ENCODE data around the gene LSM14A. TPM values are rescaled to one million over a fixed set of nuclear protein-coding genes. Genes with fewer than 3 reads are reported as not detected.
"Not testable (repeated sequence)": the region's sequence is repeated elsewhere in the genome, so short reads cannot be mapped to it uniquely, and the experiment has no call there.

Gene LSM14A
- total RNA-seq, 2 experiments from 2014 or later, result 182 to 189 TPM

DNA sequence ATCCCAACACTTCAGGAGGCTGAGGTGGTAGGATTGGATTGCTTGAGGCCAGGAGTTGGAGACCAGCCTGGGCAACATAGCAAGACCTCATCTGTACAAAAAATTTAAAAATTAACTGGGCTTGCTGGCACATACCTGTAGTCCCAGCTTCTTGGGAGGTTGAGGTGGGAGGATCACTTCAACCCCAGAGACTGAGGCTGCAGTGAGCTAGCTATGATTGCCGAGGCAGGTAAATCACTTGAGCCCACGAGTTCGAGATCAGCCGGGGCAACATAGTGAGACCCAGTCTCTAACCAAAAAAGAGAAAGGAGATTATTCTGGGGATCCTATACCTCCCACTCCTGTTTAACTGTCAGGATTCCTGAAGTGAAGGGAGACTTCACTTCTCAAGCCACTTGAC is 65.6 kb downstream of the LSM14A start:
- H2AFZ ChIP-seq (ENCODE audit: low read length), result no peak overlapping the region
- H3K4me3 ChIP-seq (ENCODE audit: low read depth, low read length, poor library complexity, severe bottlenecking), result no peak overlapping the region
- ChIA-PET CTCF (ENCODE audit: unreplicated experiment) (no interaction called here), POLR2A (no interaction called here)
- no peaks in the 10 kb centered on the region for H3K9me2 ChIP-seq (ENCODE audit: insufficient read depth, low read length)
- H3K27ac ChIP-seq (ENCODE audit: low read depth, low read length, poor library complexity, severe bottlenecking), result no peak overlapping the region
- H3K9me3 ChIP-seq (ENCODE audit: low read length), result no peaks in the 10 kb centered on the region
- intact Hi-C loops (cut with micrococcal nuclease; ENCODE audit: unreplicated experiment), result no loop called here
- BruUV-seq (replicated peaks), result no TSS peak
- H3K4me1 ChIP-seq (ENCODE audit: insufficient read depth, low read length, poor library complexity, severe bottlenecking), result peaks cover 6% of the 10 kb centered on the region
- no peaks in the 10 kb centered on the region for H4K20me1 ChIP-seq (ENCODE audit: insufficient read depth, low read length)
- H3K4me2 ChIP-seq (ENCODE audit: low read length), result no peak overlapping the region
- TF ChIP-seq EZH2phosphoT487 (IDR thresholded peaks at IDR 0.05; ENCODE audit: borderline replicate concordance, low read depth, low read length) (no peak), CTCF (conservative IDR thresholded peaks at IDR 0.05; ENCODE audit: low read length) (no peak)
- H3K36me3 ChIP-seq (ENCODE audit: insufficient read depth, low read length), result peaks cover 11% of the 10 kb centered on the region; the same call in 1 of the 2 replicates
- no peaks in the 10 kb centered on the region for H3K79me2 ChIP-seq (ENCODE audit: insufficient read depth, low read depth, low read length)
- no peak for DNase-seq (ENCODE audit: low spot score)

- ChIA-PET POLR2A (interaction anchor here (0.7 to 1.1 kb wide), 2 partner anchors 23 to 32 kb away, joined by 4 to 5 read pairs; no protein-coding TSS in a partner anchor), CTCF (ENCODE audit: unreplicated experiment) (interaction anchor here (0.6 kb wide), 1 partner anchor 90 kb away, joined by 3 read pairs; no protein-coding TSS in a partner anchor)
- Histone ChIP-seq H3K9me3 (ENCODE audit: low read length) (no peaks in the 10 kb centered on the region), H4K20me1 (ENCODE audit: insufficient read depth, low read length) (no peaks in the 10 kb centered on the region), H3K4me2 (ENCODE audit: low read length) (no peak overlapping the region), H3K9me2 (ENCODE audit: insufficient read depth, low read length) (no peaks in the 10 kb centered on the region), H3K79me2 (ENCODE audit: insufficient read depth, low read depth, low read length) (no peaks in the 10 kb centered on the region), H3K27ac (ENCODE audit: low read depth, low read length, poor library complexity, severe bottlenecking) (no peak overlapping the region), H2AFZ (ENCODE audit: low read length) (no peak overlapping the region), H3K36me3 (ENCODE audit: insufficient read depth, low read length) (no peaks in the 10 kb centered on the region), H3K4me3 (ENCODE audit: low read depth, low read length, poor library complexity, severe bottlenecking) (no peak overlapping the region), H3K4me1 (ENCODE audit: insufficient read depth, low read length, poor library complexity, severe bottlenecking) (peaks cover 6% of the 10 kb centered on the region)
- TF ChIP-seq EZH2phosphoT487 (IDR thresholded peaks at IDR 0.05; ENCODE audit: borderline replicate concordance, low read depth, low read length), result no peak
- TF ChIP-seq CTCF (conservative IDR thresholded peaks at IDR 0.05; ENCODE audit: low read length), result peak; percentile 88
- DNase-seq (ENCODE audit: low spot score), result peak; percentile 89
- intact Hi-C loops (cut with micrococcal nuclease; ENCODE audit: unreplicated experiment), result loop anchor here (1.0 kb wide), 1 partner anchor 95 kb away; no protein-coding TSS in a partner anchor
- BruUV-seq (replicated peaks), result no TSS peak
Observed at GRCh38 chr19:34241513-34242337, 69.4 kb downstream of the LSM14A start.

DNA sequence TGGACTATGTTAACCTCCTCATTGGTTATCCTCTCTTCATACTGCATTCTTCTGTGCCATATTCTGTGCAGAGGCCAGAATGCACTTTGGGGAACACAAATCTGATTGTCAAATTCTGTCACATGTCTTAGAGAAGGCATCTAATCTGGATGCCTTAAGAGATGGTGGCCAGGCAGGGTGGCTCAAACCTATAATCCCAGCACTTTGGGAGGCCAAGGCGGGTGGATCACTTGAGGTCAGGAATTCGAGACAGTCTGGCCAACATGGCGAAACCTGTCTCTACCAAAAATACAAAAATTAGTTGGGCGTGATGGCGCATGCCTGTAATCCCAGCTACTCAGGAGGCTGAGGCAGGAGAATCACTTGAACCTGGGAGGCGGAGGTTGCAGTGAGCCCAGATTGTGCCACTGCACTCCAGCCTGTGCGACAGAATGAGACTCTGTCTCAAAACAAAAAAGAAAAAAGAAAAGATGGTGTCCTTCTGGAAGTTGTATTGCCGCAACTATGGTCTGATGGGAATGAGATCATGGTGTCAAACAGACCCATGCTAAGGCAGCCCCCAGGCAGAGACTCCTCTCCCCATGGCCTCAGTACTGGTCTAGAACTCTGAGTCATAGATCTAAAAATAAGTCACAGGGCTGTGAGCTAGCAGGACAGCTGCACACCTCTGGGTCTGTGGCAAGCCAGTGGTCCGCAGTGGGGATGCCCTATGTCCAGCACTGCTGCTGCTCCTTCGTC is 71.0 kb downstream of the LSM14A start:
- H2AFZ ChIP-seq (ENCODE audit: low read length); H3K4me1 ChIP-seq (ENCODE audit: insufficient read depth, low read length, poor library complexity, severe bottlenecking); H3K9me3 ChIP-seq (ENCODE audit: low read length); H4K20me1 ChIP-seq (ENCODE audit: insufficient read depth, low read length); H3K27ac ChIP-seq (ENCODE audit: low read depth, low read length, poor library complexity, severe bottlenecking); H3K4me3 ChIP-seq (ENCODE audit: low read depth, low read length, poor library complexity, severe bottlenecking); H3K79me2 ChIP-seq (ENCODE audit: insufficient read depth, low read depth, low read length); H3K4me2 ChIP-seq (ENCODE audit: low read length); H3K9me2 ChIP-seq (ENCODE audit: insufficient read depth, low read length); BruUV-seq (replicated peaks); CTCF ChIA-PET (ENCODE audit: unreplicated experiment); H3K36me3 ChIP-seq (ENCODE audit: insufficient read depth, low read length); intact Hi-C loops (cut with micrococcal nuclease; ENCODE audit: unreplicated experiment); DNase-seq (ENCODE audit: low spot score): not testable (repeated sequence)
- POLR2A ChIA-PET, result interaction anchor here (0.8 kb wide), 1 partner anchor 100 kb away, joined by 3 read pairs; no protein-coding TSS in a partner anchor

Measured in OCI-LY7 (cell line).